Neuronal stem cell (in vitro differentiated cells): Measurements from ENCODE around the gene CDH13.

ENCODE experiments used
- DNase-seq: peaks from one replicate; pipeline ENCODE4 v3.0.0-alpha.2; 2013; ENCODE audit warnings: low spot score
- H2AFZ ChIP-seq: one replicate; pipeline ENCODE4 v1.6.1; 2013; ENCODE audit warnings: mild to moderate bottlenecking, low read length, inconsistent platforms
- H2AK5ac ChIP-seq: 2 replicates; pipeline ENCODE4 v1.6.1; 2013; ENCODE audit warnings: low read depth, mild to moderate bottlenecking, inconsistent platforms, low read length, moderate library complexity, mixed read lengths
- H2BK120ac ChIP-seq: 2 replicates; pipeline ENCODE4 v1.6.1; 2013; ENCODE audit warnings: low read depth, mild to moderate bottlenecking, inconsistent platforms, low read length, moderate library complexity, mixed read lengths
- H2BK12ac ChIP-seq: one replicate; pipeline ENCODE4 v1.6.1; 2013; ENCODE audit warnings: low read length, inconsistent platforms
- H2BK15ac ChIP-seq: 2 replicates; pipeline ENCODE4 v1.6.1; 2013; ENCODE audit warnings: mild to moderate bottlenecking, low read length, inconsistent platforms, mixed read lengths
- H2BK5ac ChIP-seq: one replicate; pipeline ENCODE4 v1.6.1; 2013; ENCODE audit warnings: inconsistent platforms, mild to moderate bottlenecking, low read length, moderate library complexity
- H3K14ac ChIP-seq: one replicate; pipeline ENCODE4 v1.6.1; 2013; ENCODE audit warnings: low read length, inconsistent platforms
- H3K18ac ChIP-seq: 2 replicates; pipeline ENCODE4 v1.6.1; 2013; ENCODE audit warnings: low read length, inconsistent platforms
- H3K23ac ChIP-seq: 2 replicates; pipeline ENCODE4 v1.6.1; 2013; ENCODE audit warnings: low read depth, mild to moderate bottlenecking, mixed read lengths, low read length, inconsistent platforms; ENCODE audit not compliant: poor library complexity
- H3K27ac ChIP-seq: replicated peaks from 3 replicates; pipeline ENCODE4 v1.5.1; 2013; ENCODE audit warnings: low read length, inconsistent platforms
- H3K27me3 ChIP-seq, 3 experiments: 2 replicates each; pipeline ENCODE4 v1.6.1; 2013; ENCODE audit warnings: low read length in 3 of 3, mild to moderate bottlenecking in 2 of 3, inconsistent platforms in 1 of 3, low read depth in 1 of 3, mixed read lengths in 1 of 3, moderate library complexity in 1 of 3; ENCODE audit not compliant: control insufficient read depth in 3 of 3, insufficient read depth in 3 of 3
- H3K36me3 ChIP-seq, 2 donors: replicated peaks in 1 of 2; 2 replicates each; pipeline ENCODE4 v1.6.1; 2013; ENCODE audit warnings: low read length in 2 of 2; ENCODE audit not compliant: control insufficient read depth in 2 of 2, insufficient read depth in 2 of 2
- H3K4ac ChIP-seq: 2 replicates; pipeline ENCODE4 v1.6.1; 2013; ENCODE audit warnings: inconsistent platforms, mild to moderate bottlenecking, low read length, moderate library complexity
- H3K4me1 ChIP-seq, 2 donors: 1 replicate in 1 of 2; 2 replicates in 1 of 2; pipeline ENCODE4 v1.6.1; 2013; ENCODE audit warnings: low read length in 2 of 2, low read depth in 1 of 2; ENCODE audit not compliant: control insufficient read depth in 2 of 2, insufficient read depth in 1 of 2
- H3K4me2 ChIP-seq: one replicate; pipeline ENCODE4 v1.6.1; 2013; ENCODE audit warnings: mild to moderate bottlenecking, low read length, inconsistent platforms; ENCODE audit not compliant: insufficient read depth, poor library complexity, severe bottlenecking
- H3K4me3 ChIP-seq, 2 donors: 2 replicates each; pipeline ENCODE4 v1.5.1; 2013; ENCODE audit warnings: low read length in 2 of 2, mild to moderate bottlenecking in 2 of 2, inconsistent platforms in 1 of 2, moderate library complexity in 1 of 2
- H3K79me1 ChIP-seq: one replicate; pipeline ENCODE4 v1.6.1; 2013; ENCODE audit warnings: low read depth, mild to moderate bottlenecking, inconsistent platforms, low read length, moderate library complexity
- H3K9ac ChIP-seq: one replicate; pipeline ENCODE4 v1.6.1; 2013; ENCODE audit warnings: mild to moderate bottlenecking, low read depth, low read length, inconsistent platforms; ENCODE audit not compliant: poor library complexity
- H3K9me3 ChIP-seq, 2 donors: replicated peaks in 1 of 2; 2 replicates each; pipeline versions ENCODE3 to v1.6.1; 2013; ENCODE audit warnings: low read length in 2 of 2, mild to moderate bottlenecking in 2 of 2, inconsistent platforms in 1 of 2, low read depth in 1 of 2, mixed read lengths in 1 of 2, moderate library complexity in 1 of 2; ENCODE audit not compliant: control insufficient read depth in 2 of 2, insufficient read depth in 1 of 2
- H4K8ac ChIP-seq: one replicate; pipeline ENCODE4 v1.6.1; 2013; ENCODE audit warnings: low read depth, mild to moderate bottlenecking, inconsistent platforms, low read length, moderate library complexity
- H4K91ac ChIP-seq: one replicate; pipeline ENCODE4 v1.6.1; 2013; ENCODE audit warnings: low read length, low read depth, mild to moderate bottlenecking, inconsistent platforms; ENCODE audit not compliant: poor library complexity
- WGBS, 2 donors: extraction: QIAGEN DNeasy Blood & Tissue Kit; methylation state at CpG; one replicate each; pipeline ENCODE4 v1.1.7; 2013; ENCODE audit warnings: missing lambda C conversion rate in 2 of 2, mixed read lengths in 1 of 2; ENCODE audit not compliant: insufficient read length in 2 of 2, insufficient replicate concordance in 1 of 2; ENCODE audit errors: extremely low coverage in 2 of 2; 5-methylcytosine and 5-hydroxymethylcytosine counted together

Gene CDH13

GRCh38 chr16:83653785-83654184 is 1027.0 kb downstream of the CDH13 start:
- Histone ChIP-seq H4K91ac (no peak overlapping the region), H2BK12ac (no peak overlapping the region), H3K4ac (no peak overlapping the region), H3K79me1 (no peaks in the 10 kb centered on the region), H2BK5ac (no peak overlapping the region), H3K23ac (no peak overlapping the region), H3K9me3 (no peaks in the 10 kb centered on the region), H3K14ac (no peak overlapping the region), H3K18ac (no peak overlapping the region), H3K27ac (no peak overlapping the region), H4K8ac (no peak overlapping the region), H3K9ac (no peak overlapping the region), H2AFZ (no peak overlapping the region), H3K4me3 (no peak overlapping the region), H3K27me3 (no peaks in the 10 kb centered on the region), H3K4me1 (no peaks in the 10 kb centered on the region), H2BK15ac (no peak overlapping the region), H3K4me2 (no peak overlapping the region), H3K36me3 (no peaks in the 10 kb centered on the region), H2BK120ac (no peak overlapping the region), H2AK5ac (no peak overlapping the region)
- WGBS, 2 donors, result no CpG with 5 or more reads among the region's 6 CpGs
- no peak for DNase-seq

- Histone ChIP-seq H3K4ac (no peak overlapping the region), H3K4me2 (no peak overlapping the region), H3K4me3 (no peak overlapping the region), H3K4me1 (no peaks in the 10 kb centered on the region), H3K36me3 (no peaks in the 10 kb centered on the region), H2BK15ac (no peak overlapping the region), H2BK5ac (no peak overlapping the region), H3K9me3 (peaks cover 0 to 2% of the 10 kb centered on the region in 2 donors), H2AFZ (no peak overlapping the region), H3K79me1 (no peaks in the 10 kb centered on the region), H3K23ac (no peak overlapping the region), H2BK12ac (no peak overlapping the region), H2BK120ac (no peak overlapping the region), H3K14ac (no peak overlapping the region), H3K18ac (no peak overlapping the region), H4K8ac (peak overlapping the region; percentile 74), H3K27me3 (no peaks in the 10 kb centered on the region), H3K27ac (no peak overlapping the region), H3K9ac (no peak overlapping the region), H4K91ac (no peak overlapping the region), H2AK5ac (no peak overlapping the region)
- WGBS, 2 donors, result no CpG with 5 or more reads among the region's 4 CpGs
- no peak for DNase-seq
Observed at GRCh38 chr16:83660282-83660681, 1033.5 kb downstream of the CDH13 start.

- H3K4me1 ChIP-seq, result no peaks in the 10 kb centered on the region
- H3K4me2 ChIP-seq, result no peak overlapping the region
- peaks cover 0 to 2% of the 10 kb centered on the region in 2 donors for H3K9me3 ChIP-seq
- H3K27me3 ChIP-seq, result no peaks in the 10 kb centered on the region
- H2AK5ac ChIP-seq, result no peak overlapping the region
- no peaks in the 10 kb centered on the region for H3K36me3 ChIP-seq
- H2BK15ac ChIP-seq, result no peak overlapping the region
- no peak overlapping the region for H2BK120ac ChIP-seq
- H3K4ac ChIP-seq, result no peak overlapping the region
- H3K9ac ChIP-seq, result no peak overlapping the region
- H3K23ac ChIP-seq, result no peak overlapping the region
- H3K14ac ChIP-seq, result no peak overlapping the region
- no peak overlapping the region for H4K8ac ChIP-seq
- no peak overlapping the region for H2AFZ ChIP-seq
- H4K91ac ChIP-seq, result no peak overlapping the region
- no peak for DNase-seq
- H3K27ac ChIP-seq, result no peak overlapping the region
- H3K79me1 ChIP-seq, result no peaks in the 10 kb centered on the region
- no peak overlapping the region for H3K18ac ChIP-seq
- H2BK12ac ChIP-seq, result no peak overlapping the region
- H3K4me3 ChIP-seq, result no peak overlapping the region
- no peak overlapping the region for H2BK5ac ChIP-seq
Observed at GRCh38 chr16:83661656-83662055, 1034.9 kb downstream of the CDH13 start.

GRCh38 chr16:83666449-83666848 is 1039.7 kb downstream of the CDH13 start:
- Histone ChIP-seq H3K27ac (no peak overlapping the region), H3K4me3 (no peak overlapping the region), H2BK5ac (no peak overlapping the region), H3K4me1 (no peaks in the 10 kb centered on the region), H3K79me1 (no peaks in the 10 kb centered on the region), H3K9ac (no peak overlapping the region), H3K23ac (no peak overlapping the region), H3K36me3 (peaks cover 0 to 2% of the 10 kb centered on the region in 2 donors), H3K27me3 (no peaks in the 10 kb centered on the region), H4K91ac (no peak overlapping the region), H3K4me2 (no peak overlapping the region), H2AK5ac (no peak overlapping the region), H3K14ac (no peak overlapping the region), H3K18ac (no peak overlapping the region), H2BK12ac (no peak overlapping the region), H2BK15ac (no peak overlapping the region), H4K8ac (no peak overlapping the region), H2BK120ac (no peak overlapping the region), H3K9me3 (peaks cover 6 to 8% of the 10 kb centered on the region in 2 donors), H2AFZ (no peak overlapping the region), H3K4ac (no peak overlapping the region)
- DNase-seq, result no peak
- no CpG with 5 or more reads among the region's 2 CpGs for WGBS, 2 donors
